NOMO-1 treated with DMSO at 0.1 percent for 48 hours (cell line): ENCODE results near the gene RPS6KA2.

Source experiments
- DNase-seq: peaks from one replicate; lab custom pipeline; 2025; ENCODE audit not compliant: unreplicated experiment; lab: John Stamatoyannopoulos, UW

The RPS6KA2 gene

GRCh38 chr6:166627033-166627874, at the start of gene RPS6KA2:
Gene RPS6KA2, minus strand, starts transcription at chr6:166627251. Its CDS starts 232 bp downstream, at chr6:166627019.
- DNase-seq: peak; percentile 99

GRCh38 chr6:166676270-166676860, 49.3 kb upstream of the RPS6KA2 start:
- DNase-seq: no peak

- DNase-seq: no peak
These were observed 48.7 kb upstream of the RPS6KA2 start for GRCh38 chr6:166675736-166676135.

GRCh38 chr6:166673309-166673708, 46.3 kb upstream of the RPS6KA2 start:
- no peak for DNase-seq

DNA sequence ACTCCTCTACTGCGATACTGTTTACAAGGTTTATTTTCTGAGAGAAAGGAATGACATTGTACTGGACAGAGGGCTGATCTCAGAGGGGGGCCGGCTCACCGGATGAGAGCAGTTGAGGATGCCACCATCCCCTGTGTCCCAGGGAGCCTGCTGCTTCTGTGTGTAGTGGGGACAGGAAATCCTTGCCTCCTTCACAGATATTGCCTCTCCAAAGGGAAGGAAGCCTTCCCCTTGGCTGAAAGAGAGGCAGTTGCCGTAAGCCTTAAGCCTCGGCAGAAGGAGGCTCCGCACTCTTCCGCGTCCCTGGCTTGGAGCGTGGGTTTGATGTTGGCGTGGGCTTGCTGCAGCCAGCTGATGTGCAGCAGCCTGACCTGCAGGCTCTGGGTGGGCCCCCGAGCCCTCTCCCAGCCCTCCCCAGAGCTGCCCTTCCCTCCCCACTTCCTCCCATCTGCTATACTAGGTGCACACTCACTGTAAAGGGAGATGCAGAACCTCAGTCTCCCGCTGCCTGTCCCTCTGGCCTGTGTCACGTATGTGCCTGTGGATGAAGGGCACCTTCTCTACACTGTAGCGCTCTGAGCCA, 45.7 kb upstream of the RPS6KA2 start:
- no peak for DNase-seq

GRCh38 chr6:166672146-166672545, 45.1 kb upstream of the RPS6KA2 start:
- DNase-seq: no peak

GRCh38 chr6:166671434-166672081, 44.5 kb upstream of the RPS6KA2 start:
- no peak for DNase-seq

- DNase-seq: no peak
These were observed 43.8 kb upstream of the RPS6KA2 start for GRCh38 chr6:166670894-166671293.

- DNase-seq: no peak
These were observed 43.0 kb upstream of the RPS6KA2 start for GRCh38 chr6:166670013-166670412.

- DNase-seq: no peak
These were observed 41.0 kb upstream of the RPS6KA2 start for GRCh38 chr6:166667796-166668610.

DNA sequence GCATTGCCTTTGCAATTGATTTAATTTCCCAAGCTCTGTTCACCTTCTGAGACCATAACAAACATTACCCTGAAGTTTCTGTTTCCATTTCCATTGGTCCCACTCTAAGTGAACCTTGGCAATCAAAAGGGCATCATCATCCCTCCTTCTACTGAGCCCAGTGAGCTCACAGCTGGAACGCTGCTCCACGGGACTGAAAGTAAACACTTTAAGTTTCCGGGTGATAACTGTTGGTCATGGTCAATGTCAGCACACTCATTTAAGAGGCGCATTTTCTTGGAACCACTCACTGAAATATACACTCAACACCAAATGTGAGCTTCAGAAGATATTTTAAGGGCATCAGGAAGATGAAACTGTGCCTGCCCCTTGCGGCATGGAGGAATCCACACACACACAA, 37.1 kb upstream of the RPS6KA2 start:
- DNase-seq: no peak

- DNase-seq: no peak
These were observed 36.5 kb upstream of the RPS6KA2 start for GRCh38 chr6:166663568-166663967.

GRCh38 chr6:166662690-166663089, 35.6 kb upstream of the RPS6KA2 start:
- DNase-seq: no peak

DNA sequence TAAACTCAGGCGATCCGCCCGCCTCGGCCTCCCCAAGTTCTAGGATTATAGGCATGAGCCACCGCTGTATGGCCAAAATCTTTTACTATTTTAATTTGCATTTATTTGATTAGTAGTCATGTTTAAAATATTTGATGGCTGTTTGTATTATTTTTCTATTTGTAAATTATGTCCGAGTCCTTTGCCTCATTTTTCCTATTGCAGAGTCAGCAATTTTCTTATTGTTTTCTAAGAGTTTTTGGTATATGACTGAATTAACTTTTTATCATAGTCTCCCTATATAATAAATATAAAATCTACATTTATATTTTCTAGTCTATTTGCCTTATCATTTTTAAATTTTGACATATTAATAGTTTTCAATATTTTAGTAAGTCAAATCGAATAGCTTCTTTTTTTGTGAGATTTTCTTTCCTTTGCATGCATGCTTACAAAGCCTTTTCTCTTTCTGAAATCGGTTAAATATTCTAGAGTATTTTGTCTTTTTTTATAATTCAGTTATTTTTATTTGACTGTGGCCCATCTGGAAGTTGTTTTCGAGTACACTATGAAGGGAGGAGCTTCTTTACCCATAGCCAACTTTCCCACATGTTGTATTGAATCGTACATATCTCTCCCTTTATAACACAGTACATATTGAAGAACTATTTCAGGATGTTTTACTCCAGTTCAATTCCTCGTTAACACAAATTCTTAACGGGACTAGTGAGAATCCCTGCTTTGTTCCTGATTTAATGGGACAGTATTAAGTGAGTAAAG, 34.5 kb upstream of the RPS6KA2 start:
- no peak for DNase-seq

DNA sequence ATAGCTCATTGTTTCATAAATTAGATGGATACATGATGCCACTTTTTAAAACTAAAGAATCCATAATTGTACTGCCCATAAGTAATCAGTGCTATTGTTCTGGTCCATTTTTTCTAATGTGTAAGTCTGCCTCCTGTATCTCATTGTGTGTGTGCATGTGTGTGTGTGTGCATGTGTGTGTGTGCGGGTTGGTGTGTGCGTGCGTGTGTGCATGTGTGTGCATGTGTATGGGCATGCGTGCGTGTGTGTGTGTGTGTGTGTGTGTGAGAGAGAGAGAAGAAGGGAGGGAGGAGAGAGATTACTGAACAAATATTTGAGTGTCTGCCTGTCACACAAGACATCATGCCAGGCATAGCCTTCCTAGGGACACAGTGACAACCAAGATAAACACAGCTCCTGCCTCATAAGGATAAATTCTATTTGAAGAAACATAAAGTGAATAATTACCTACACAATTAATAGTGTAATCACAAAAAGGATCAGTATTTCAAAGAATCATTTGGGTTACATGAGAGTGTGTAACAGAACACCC, 33.2 kb upstream of the RPS6KA2 start:
- no peak for DNase-seq

- DNase-seq: no peak
These were observed 32.5 kb upstream of the RPS6KA2 start for GRCh38 chr6:166659581-166659980.

GRCh38 chr6:166658792-166659150, 31.7 kb upstream of the RPS6KA2 start:
- no peak for DNase-seq

DNA sequence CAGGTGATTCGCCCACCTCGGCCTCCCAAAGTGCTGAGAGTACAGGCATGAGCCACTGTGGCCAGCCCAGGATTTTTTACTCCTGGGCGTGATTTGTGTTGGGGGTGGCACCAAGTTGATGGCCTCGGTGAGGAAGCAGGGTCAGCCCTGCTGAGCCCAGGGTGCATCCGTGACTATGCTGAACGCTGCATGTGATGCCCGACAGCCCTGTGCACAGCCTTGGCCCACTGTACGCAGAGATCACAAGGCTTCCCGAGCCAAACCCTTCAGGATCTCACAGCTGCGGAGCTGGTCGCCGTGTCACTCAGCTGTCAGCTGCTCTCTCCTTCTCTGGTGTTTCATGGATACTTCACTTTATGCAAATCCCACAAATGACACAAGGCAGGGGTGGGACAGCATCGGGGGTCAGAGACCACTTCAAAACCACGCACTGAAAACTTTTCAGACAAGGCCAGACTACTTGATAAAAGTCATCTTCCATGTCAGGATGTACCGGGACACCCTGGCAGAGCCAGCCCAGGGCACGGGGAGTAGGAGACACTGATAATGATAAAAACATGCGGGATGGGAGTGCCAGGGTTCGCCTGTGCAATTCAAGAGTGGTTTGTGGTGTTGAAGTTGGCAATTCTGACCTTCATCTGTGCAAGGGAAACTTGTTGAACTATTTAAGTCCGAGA, 31.2 kb upstream of the RPS6KA2 start:
- no peak for DNase-seq

DNA sequence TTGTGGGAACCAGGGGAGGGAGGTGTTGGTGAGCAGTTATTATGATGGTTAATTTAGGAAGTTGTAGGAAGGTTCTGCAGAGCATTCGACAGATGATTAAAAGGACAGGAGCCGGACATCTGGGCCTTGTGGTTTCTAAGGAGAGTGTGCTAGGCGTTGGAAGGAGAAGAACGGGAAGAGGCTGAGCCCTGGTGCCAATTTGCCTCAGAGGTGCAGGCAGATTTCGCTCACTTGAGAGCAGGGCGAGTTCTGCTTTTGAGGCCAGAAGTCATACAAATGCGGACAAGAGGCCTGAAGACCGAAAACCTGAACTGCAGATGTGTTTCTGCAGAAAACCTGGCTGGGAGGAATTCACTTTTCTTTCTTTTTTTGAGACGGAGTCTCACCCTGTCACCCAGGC, 30.5 kb upstream of the RPS6KA2 start:
- peak; percentile 51 for DNase-seq
